Tibial nerve (tissue), 4 donors: Measurements from ENCODE around the gene CRKL. TPM values are rescaled to one million over a fixed set of nuclear protein-coding genes. Genes with fewer than 3 reads are reported as not detected.
"Not testable (repeated sequence)": the region's sequence is repeated elsewhere in the genome, so short reads cannot be mapped to it uniquely, and the experiment has no call there.

ENCODE experiments used
- DNase-seq, 2 donors: peaks; one replicate each; pipeline ENCODE4 v3.0.0-alpha.2; 2019; ENCODE audit warnings: low spot score in 2 of 2
- H3K27ac ChIP-seq, 4 donors: fragments of 200-600 bp; sonication (generic) in 3 of 4; one replicate each; pipeline ENCODE4 v1.5.1; 2017 to 2019; ENCODE audit warnings: mild to moderate bottlenecking in 1 of 4
- H3K27me3 ChIP-seq, 2 donors: fragments of 200-600 bp; sonication (generic) in 1 of 2; one replicate each; pipeline versions ENCODE4 v1.5.1 to v1.6.0; 2017 to 2019
- H3K36me3 ChIP-seq, 3 donors: fragments of 200-600 bp; sonication (generic); one replicate each; pipeline ENCODE4 v1.5.1; 2018 to 2019
- H3K4me1 ChIP-seq, 4 donors: fragments of 200-600 bp; sonication (generic) in 3 of 4; one replicate each; pipeline ENCODE4 v1.5.1; 2017 to 2019
- H3K4me3 ChIP-seq, 4 donors: fragments of 200-600 bp; sonication (generic) in 3 of 4; one replicate each; pipeline ENCODE4 v1.5.1; 2017 to 2019; ENCODE audit warnings: mild to moderate bottlenecking in 1 of 4, moderate library complexity in 1 of 4
- H3K9me3 ChIP-seq, 4 donors: fragments of 200-600 bp; sonication (generic) in 3 of 4; one replicate each; pipeline ENCODE4 v1.5.1; 2017 to 2019
- EP300 ChIP-seq, 2 donors: sonication (generic); formaldehyde crosslinking; IDR thresholded peaks; one replicate each; pipeline ENCODE4 v1.6.1; 2017; ENCODE audit warnings: antibody characterized with exemption in 2 of 2, mild to moderate bottlenecking in 1 of 2
- POLR2A ChIP-seq, 2 donors: fragments of 450-650 bp; IDR thresholded peaks; one replicate each; pipeline ENCODE4 v1.6.1; 2017; ENCODE audit warnings: antibody characterized with exemption in 2 of 2, mild to moderate bottlenecking in 2 of 2, moderate library complexity in 2 of 2
- WGBS, 2 donors: methylation state at CpG; one replicate each; pipeline ENCODE4 v1.1.5; 2018; 5-methylcytosine and 5-hydroxymethylcytosine counted together
- total RNA-seq, 4 donors: library from RNA; depleted of rRNA; stranded (reverse); fragments of >200 nt; gene quantifications; one replicate each; pipeline ENCODE4 v1.1.0, GENCODE V29; 2016
- TF ChIP-seq, protein P1 (sequence below), 5 experiments: fragments of 200-600 bp in 3 of 5; fragments of 450-650 bp in 2 of 5; sonication (generic) in 3 of 5; IDR thresholded peaks; one replicate each; pipeline ENCODE4 v1.5.1; 2016 to 2019; ENCODE audit warnings: antibody characterized with exemption in 5 of 5, mild to moderate bottlenecking in 3 of 5, moderate library complexity in 2 of 5

CRKL gene
- total RNA-seq, 4 donors from 2014 or later = 44.7 to 59.0 (median 51.5) TPM

DNA sequence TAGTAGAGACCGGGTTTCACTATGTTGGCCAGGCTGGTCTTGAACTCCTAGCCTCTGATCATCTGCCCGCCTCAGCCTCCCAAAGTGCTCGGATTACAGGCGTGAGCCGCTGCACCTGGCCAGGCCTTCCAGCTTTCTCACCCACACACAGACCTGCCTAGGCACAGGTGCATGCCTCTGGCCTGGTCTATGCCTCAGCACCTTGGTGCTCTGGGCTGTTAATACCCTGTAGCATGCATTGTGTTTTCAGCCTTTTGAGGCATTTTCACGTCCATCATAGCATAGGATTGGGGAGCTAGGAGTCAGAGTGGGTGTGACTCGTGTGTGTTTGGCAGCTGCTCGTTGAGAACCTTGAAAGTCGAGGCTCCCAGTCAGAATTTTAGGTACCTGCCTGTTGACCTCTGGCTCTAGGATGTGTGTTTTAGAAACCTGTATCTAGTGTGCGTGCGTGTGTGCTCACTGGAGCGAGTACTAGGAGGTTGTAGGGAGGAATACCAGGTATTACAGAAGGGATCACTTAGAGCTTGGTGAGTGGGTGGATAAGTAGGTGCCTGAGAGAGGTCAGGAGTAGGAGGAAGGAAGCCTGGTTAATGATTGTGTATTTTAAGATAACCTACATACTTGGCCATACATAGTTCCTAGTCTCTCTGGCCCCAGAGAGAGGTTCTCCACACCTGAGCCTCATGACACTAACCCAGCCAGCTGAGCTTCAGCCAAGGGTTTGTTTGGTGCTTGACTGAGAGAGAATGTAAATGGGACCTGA, 20.0 kb downstream of the CRKL start:
- TF ChIP-seq, protein P1, sequence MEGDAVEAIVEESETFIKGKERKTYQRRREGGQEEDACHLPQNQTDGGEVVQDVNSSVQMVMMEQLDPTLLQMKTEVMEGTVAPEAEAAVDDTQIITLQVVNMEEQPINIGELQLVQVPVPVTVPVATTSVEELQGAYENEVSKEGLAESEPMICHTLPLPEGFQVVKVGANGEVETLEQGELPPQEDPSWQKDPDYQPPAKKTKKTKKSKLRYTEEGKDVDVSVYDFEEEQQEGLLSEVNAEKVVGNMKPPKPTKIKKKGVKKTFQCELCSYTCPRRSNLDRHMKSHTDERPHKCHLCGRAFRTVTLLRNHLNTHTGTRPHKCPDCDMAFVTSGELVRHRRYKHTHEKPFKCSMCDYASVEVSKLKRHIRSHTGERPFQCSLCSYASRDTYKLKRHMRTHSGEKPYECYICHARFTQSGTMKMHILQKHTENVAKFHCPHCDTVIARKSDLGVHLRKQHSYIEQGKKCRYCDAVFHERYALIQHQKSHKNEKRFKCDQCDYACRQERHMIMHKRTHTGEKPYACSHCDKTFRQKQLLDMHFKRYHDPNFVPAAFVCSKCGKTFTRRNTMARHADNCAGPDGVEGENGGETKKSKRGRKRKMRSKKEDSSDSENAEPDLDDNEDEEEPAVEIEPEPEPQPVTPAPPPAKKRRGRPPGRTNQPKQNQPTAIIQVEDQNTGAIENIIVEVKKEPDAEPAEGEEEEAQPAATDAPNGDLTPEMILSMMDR (IDR thresholded peaks at IDR 0.05) = no peak
- no peak for TF ChIP-seq POLR2A (IDR thresholded peaks at IDR 0.05)
- no peak for TF ChIP-seq EP300 (IDR thresholded peaks at IDR 0.05)
- no peak overlapping the region for H3K27ac ChIP-seq

DNA sequence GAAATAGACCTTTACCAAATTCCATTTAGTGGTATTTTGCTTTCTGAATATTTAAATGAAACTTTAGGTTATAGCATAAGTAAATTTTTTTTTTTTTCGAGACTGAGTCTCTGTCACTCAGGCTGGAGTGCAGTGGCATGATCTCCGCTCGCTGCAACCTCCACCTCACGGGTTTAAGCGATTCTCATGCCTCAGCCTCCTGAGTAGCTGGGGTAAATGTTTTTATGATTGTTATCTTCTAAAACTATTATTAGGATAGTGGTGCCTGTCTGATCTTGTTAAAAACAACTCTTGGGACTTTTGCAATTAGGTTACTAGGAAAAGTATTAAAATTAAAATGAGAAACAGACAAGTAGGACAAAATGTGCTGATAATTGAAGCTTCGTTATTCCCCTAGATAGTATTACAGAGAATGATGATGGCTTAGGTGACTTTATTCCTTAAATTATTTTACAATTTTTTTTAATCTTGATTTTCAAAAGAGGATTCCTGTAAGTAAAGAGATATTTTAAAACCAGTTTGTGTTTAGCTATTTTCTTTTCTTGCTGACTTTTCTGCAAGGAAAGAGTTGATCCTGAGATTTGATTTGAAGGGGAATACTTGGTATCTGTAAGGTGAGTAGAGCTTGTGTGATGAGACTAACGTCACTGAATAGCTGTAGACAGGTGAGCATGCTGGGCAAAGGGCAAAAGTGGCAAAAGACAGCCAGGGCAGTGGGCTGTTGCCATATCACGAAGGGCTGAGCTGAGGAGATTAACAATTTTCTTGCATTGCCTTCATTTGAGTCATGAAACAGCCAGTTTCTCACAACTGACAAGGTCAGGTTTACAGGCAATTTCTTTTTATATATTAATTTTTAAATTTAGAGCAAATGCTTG, 20.8 kb downstream of the CRKL start:
- Histone ChIP-seq H3K27ac (no peak overlapping the region), H3K4me3 (no peak overlapping the region), H3K4me1 (peaks cover 0 to 60% (median 25%) of the 10 kb centered on the region in 4 donors), H3K9me3 (no peaks in the 10 kb centered on the region), H3K27me3 (no peaks in the 10 kb centered on the region), H3K36me3 (peaks cover 0 to 49% (median 8%) of the 10 kb centered on the region in 3 donors)
- 84 to 85% methylated on average over 8 of the region's 8 CpGs for WGBS, 2 donors
- no peak for TF ChIP-seq EP300 (IDR thresholded peaks at IDR 0.05)
- no peak for TF ChIP-seq POLR2A (IDR thresholded peaks at IDR 0.05)
- TF ChIP-seq, protein P1 (IDR thresholded peaks at IDR 0.05) = no peak
- DNase-seq = no peak

More for the DNA sequence above, 20.0 kb downstream of the CRKL start:
- H3K36me3 ChIP-seq = peaks cover 0 to 49% (median 8%) of the 10 kb centered on the region in 3 donors
- DNase-seq = no peak
- H3K4me1 ChIP-seq = peaks cover 0 to 67% (median 25%) of the 10 kb centered on the region in 4 donors
- no peak overlapping the region for H3K4me3 ChIP-seq
- 65 to 72% methylated on average over 12 of the region's 12 CpGs for WGBS, 2 donors
- H3K9me3 ChIP-seq = no peaks in the 10 kb centered on the region
- no peaks in the 10 kb centered on the region for H3K27me3 ChIP-seq

DNA sequence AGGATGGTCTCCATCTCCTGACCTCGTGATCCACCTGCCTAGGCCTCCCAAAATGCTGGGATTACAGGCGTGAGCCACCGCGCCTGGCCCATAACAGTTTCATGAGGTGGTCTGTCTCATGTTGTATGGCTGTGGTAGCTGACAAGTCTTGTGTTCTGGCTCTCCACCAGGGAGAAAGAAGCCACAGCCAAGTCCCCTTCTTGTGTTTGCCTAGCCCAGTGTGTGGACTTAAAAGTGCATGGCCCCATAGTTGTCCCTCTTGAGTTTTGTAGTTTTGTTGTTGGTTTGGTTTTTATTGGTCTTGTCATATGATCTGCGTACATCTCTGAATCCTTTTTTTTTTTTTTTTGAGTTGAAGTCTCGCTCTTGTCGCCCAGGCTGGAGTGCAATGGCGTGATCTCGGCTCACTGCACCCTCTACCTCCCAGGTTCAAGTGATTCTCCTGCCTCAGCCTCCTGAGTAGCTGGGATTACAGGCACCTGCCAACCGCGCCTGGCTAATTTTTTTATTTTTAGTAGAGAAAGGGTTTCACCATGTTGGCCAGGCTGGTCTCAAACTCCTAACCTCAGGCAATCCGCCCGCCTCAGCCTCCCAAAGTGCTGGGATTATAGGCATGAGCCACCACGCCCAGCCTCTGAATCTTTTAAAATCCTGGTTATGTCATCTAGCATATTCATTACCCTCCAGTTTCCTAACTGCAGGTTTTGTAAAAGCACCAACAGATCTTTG, 22.4 kb downstream of the CRKL start:
- not testable (repeated sequence) for H3K4me3 ChIP-seq, H3K27me3 ChIP-seq, DNase-seq, H3K27ac ChIP-seq, H3K9me3 ChIP-seq
- Histone ChIP-seq H3K4me1 (peaks cover 0 to 54% (median 25%) of the 10 kb centered on the region in 4 donors), H3K36me3 (peaks cover 0 to 34% (median 0%) of the 10 kb centered on the region in 3 donors)
- WGBS, 2 donors = 93 to 94% methylated on average over 14 of the region's 14 CpGs

DNA sequence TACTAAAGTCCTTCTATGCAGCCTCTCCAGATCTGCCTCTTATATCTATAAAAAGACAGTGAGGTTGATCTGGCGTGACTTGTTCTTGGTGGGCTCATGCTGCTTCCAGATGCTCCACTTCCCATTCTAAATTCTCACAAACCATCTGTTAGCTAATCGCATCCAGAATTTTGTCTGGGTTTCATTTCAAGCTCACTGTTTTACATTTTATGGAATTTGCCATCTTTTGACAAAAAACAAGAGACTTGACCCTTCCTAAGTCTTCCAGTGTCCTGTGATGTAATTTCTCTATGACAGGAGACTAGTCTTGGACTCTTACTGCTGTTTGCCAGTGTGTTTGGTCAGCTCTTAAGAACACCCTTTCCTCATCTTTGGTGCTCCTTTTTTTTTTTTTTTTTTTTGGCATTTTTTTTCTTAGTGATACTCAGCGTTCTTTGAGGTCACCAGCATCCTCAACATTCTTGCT, 23.0 kb downstream of the CRKL start:
- 52 to 58% methylated on average over 3 of the region's 3 CpGs for WGBS, 2 donors
- Histone ChIP-seq H3K9me3 (no peaks in the 10 kb centered on the region), H3K36me3 (peaks cover 0 to 28% (median 0%) of the 10 kb centered on the region in 3 donors), H3K27me3 (no peaks in the 10 kb centered on the region), H3K4me3 (no peak overlapping the region), H3K4me1 (peaks cover 0 to 60% (median 26%) of the 10 kb centered on the region in 4 donors), H3K27ac (no peak overlapping the region)
- TF ChIP-seq EP300 (IDR thresholded peaks at IDR 0.05) = no peak
- no peak for TF ChIP-seq POLR2A (IDR thresholded peaks at IDR 0.05)
- TF ChIP-seq, protein P1 (IDR thresholded peaks at IDR 0.05) = no peak
- DNase-seq = no peak

DNA sequence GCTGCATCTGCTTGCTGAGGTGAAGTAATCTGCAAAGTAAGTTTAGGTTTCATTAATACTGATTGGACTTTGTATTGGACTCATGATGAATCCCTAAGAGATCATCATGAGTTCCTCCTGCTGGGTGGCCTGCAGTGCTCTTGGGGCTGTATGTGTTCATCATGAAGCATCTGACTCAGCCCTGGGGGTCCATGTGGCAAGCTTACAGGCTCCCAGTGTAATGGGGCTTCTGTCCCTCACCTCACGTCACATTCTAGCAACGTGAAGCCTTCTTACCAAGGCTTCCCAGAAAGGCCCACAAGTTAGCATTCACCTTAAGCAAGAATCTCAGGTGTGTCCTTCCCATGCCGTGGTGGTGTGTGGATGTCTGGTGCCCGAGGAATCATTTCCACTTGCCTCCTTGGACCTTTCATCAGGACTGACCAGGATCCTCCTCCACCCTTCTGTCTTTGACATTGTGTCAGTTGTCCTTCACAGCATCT, 23.7 kb downstream of the CRKL start:
- TF ChIP-seq POLR2A (IDR thresholded peaks at IDR 0.05) = no peak
- no peak for TF ChIP-seq EP300 (IDR thresholded peaks at IDR 0.05)
- TF ChIP-seq, protein P1 (IDR thresholded peaks at IDR 0.05) = no peak
- Histone ChIP-seq H3K9me3 (no peaks in the 10 kb centered on the region), H3K36me3 (peaks cover 0 to 22% (median 0%) of the 10 kb centered on the region in 3 donors), H3K27me3 (no peaks in the 10 kb centered on the region), H3K27ac (no peak overlapping the region), H3K4me1 (peaks cover 0 to 62% (median 27%) of the 10 kb centered on the region in 4 donors), H3K4me3 (no peak overlapping the region)
- WGBS, 2 donors = 79 to 91% methylated on average over 4 of the region's 4 CpGs
- no peak for DNase-seq

DNA sequence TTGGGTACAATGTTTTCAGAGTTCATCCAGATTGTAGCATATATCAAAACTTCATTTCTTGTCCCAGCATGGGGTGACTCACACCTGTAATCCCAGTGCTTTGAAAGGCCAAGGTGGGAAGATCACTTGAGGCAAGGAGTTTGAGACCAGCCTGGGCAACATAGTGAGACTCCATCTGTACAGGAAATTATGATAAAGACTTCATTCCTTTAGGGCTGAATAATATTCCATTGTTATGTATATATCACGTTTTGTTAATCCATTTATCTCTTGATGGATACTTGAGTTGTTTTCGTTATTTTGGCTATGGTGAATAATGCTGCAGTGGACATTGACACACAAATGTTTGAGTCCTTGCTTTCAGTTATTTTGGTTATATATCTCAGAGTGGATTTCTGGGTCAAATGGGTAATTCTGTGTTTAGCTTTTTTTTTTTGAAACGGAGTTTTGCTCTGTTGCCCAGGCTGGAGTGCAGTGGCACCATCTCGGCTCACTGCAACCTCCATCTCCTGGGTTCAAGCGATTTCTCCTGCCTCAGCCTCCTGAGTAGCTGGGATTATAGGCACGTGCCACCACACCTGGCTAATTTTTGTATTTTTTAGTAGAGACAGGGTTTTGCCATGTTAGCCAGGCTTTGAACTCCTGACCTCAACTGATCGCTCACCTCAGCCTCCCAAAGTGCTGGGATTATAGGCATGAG, 25.1 kb downstream of the CRKL start:
- DNase-seq, H3K4me3 ChIP-seq, H3K9me3 ChIP-seq, H3K36me3 ChIP-seq, H3K27ac ChIP-seq, H3K27me3 ChIP-seq: not testable (repeated sequence)
- WGBS, 2 donors = 84 to 88% methylated on average over 7 of the region's 7 CpGs
- peaks cover 0 to 49% (median 23%) of the 10 kb centered on the region in 4 donors for H3K4me1 ChIP-seq
